ENCODE results near the gene GNAI3. TPM values are rescaled to one million over a fixed set of nuclear protein-coding genes. Genes with fewer than 3 reads are reported as not detected.
A peak's percentile ranks its signal among the peaks of the same experiment; 100 is the strongest.

Gene GNAI3
- total RNA-seq, 1 donor from 2014 or later = 6.7 TPM

DNA sequence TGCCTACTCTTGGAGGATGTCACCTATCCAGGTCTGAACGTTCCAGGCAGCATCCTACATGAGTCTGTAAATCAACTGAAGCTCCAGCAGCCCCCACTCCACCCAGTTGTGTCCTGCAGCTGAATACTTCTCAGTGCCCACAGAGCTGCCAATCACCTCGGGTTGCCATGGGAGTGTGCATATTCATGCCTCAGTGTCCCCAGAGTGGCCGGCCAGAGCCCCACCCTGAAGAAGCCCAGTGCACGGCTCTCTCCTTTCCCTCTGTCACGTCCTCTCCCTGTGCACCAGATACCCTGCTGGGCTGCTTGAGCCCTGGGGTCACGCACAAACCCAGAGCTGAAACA is 91.4 kb downstream of the GNAI3 start:
- Histone ChIP-seq H3K36me3 (no peaks in the 10 kb centered on the region), H3K4me1 (peaks cover 13% of the 10 kb centered on the region), H3K4me3 (no peak overlapping the region), H3K27ac (no peak overlapping the region), H3K27me3 (ENCODE audit: low read depth) (no peaks in the 10 kb centered on the region), H3K9me3 (no peaks in the 10 kb centered on the region)
- TF ChIP-seq, protein P1, sequence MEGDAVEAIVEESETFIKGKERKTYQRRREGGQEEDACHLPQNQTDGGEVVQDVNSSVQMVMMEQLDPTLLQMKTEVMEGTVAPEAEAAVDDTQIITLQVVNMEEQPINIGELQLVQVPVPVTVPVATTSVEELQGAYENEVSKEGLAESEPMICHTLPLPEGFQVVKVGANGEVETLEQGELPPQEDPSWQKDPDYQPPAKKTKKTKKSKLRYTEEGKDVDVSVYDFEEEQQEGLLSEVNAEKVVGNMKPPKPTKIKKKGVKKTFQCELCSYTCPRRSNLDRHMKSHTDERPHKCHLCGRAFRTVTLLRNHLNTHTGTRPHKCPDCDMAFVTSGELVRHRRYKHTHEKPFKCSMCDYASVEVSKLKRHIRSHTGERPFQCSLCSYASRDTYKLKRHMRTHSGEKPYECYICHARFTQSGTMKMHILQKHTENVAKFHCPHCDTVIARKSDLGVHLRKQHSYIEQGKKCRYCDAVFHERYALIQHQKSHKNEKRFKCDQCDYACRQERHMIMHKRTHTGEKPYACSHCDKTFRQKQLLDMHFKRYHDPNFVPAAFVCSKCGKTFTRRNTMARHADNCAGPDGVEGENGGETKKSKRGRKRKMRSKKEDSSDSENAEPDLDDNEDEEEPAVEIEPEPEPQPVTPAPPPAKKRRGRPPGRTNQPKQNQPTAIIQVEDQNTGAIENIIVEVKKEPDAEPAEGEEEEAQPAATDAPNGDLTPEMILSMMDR (IDR thresholded peaks at IDR 0.05) = no peak
- ATAC-seq = no peak
- no peak for DNase-seq
- intact Hi-C loops (cut with DNase I) = loop anchor here (10.0 kb wide), 1 partner anchor 95 kb away; the partner anchor contains the start of gene GNAI3

DNA sequence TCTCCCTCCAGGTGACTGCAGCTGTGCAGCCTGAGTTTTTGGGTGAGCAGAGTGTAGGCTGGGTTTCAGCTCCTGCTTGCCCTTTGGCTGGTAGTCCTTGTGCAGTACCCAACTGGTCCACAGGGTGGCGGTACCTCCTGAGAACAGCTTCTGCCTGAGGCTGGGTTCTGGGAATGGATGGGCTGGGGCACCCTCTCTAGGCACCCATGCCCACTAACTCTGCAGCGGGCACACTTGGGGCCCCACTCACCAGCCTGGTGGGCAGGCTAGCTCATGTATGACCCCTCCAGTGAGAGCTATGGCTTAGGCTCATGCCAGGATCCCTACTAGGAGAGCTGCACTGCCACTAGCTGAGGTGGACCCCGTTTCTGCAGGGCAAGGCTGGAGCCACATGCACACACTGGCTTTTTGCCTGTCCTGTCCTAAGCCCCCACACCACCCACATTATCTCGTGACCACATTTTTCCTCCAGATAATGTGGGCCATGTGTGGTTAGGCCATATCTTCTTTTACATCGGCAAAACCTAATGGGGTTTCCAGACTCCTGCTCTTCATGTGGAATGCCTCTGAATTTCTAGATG is 92.0 kb downstream of the GNAI3 start:
- Histone ChIP-seq H3K4me1 (peaks cover 13% of the 10 kb centered on the region), H3K36me3 (no peaks in the 10 kb centered on the region), H3K4me3 (no peak overlapping the region), H3K27me3 (ENCODE audit: low read depth) (no peaks in the 10 kb centered on the region), H3K27ac (no peak overlapping the region), H3K9me3 (no peaks in the 10 kb centered on the region)
- intact Hi-C loops (cut with DNase I) = no loop called here
- peak; percentile 84 to 86 for ATAC-seq
- peak; percentile 89 for DNase-seq
- TF ChIP-seq, protein P1 (IDR thresholded peaks at IDR 0.05) = peak; percentile 98

DNA sequence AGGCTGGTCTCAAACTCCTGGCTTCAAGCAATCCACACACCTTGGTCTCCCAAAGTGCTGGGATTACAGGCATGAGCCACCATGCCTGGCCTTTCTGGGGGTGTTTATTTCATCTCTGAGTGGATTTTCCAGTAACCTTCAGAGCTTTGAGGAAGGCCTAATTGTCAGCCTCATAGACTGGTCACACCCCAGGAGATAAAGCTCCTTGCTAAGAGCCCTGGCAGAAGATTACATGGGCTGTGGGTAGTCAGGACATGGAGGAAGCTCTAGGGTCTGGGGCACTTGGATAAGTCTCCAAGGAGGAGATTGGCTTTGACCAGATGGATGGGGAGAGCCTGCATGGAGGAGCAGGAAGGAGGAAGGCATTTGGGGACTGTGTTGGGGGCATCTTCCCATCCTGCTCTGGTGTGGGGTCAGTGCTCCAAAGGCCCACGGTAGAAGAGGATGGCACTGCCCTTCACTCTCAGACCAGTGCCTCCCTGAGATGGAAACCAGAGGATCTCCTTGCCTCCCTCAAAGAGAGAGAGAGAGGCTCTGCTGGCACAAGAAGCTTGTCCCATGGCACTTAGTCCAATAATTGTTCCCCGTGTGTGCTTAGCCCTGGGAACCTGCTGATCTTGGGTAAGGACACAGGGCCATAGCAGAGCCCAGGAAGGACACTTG is 92.8 kb downstream of the GNAI3 start:
- no peaks in the 10 kb centered on the region for H3K9me3 ChIP-seq
- no peaks in the 10 kb centered on the region for H3K27me3 ChIP-seq (ENCODE audit: low read depth)
- TF ChIP-seq, protein P1 (IDR thresholded peaks at IDR 0.05) = no peak
- DNase-seq (no peak), ATAC-seq (no peak)
- no peak overlapping the region for H3K4me3 ChIP-seq
- peaks cover 13% of the 10 kb centered on the region for H3K4me1 ChIP-seq
- no peaks in the 10 kb centered on the region for H3K36me3 ChIP-seq
- no peak overlapping the region for H3K27ac ChIP-seq
- intact Hi-C loops (cut with DNase I) = no loop called here

DNA sequence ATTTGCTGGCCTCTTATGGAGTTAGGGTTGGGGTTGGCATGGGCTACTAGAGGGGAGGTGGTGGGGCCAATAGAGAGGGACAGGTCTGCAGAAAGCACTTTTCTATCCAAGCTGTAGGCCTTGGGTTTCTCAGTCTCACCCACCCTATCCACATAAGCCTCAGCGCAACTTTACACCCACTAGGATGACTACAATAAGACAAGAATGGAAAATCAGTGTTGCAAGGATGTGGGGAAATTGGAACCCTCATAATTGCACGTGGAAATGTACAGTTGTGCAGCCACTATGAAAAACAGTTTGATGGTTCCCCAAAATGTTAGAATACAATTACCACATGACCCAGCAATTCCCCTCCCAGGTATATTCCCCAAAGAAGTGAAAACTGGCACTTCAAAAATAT is 93.4 kb downstream of the GNAI3 start:
- Histone ChIP-seq H3K4me1 (peaks cover 13% of the 10 kb centered on the region), H3K27me3 (ENCODE audit: low read depth) (no peaks in the 10 kb centered on the region), H3K4me3 (no peak overlapping the region), H3K36me3 (no peaks in the 10 kb centered on the region), H3K27ac (no peak overlapping the region), H3K9me3 (no peaks in the 10 kb centered on the region)
- intact Hi-C loops (cut with DNase I) = no loop called here
- TF ChIP-seq, protein P1 (IDR thresholded peaks at IDR 0.05) = no peak
- ATAC-seq (no peak), DNase-seq (no peak)

DNA sequence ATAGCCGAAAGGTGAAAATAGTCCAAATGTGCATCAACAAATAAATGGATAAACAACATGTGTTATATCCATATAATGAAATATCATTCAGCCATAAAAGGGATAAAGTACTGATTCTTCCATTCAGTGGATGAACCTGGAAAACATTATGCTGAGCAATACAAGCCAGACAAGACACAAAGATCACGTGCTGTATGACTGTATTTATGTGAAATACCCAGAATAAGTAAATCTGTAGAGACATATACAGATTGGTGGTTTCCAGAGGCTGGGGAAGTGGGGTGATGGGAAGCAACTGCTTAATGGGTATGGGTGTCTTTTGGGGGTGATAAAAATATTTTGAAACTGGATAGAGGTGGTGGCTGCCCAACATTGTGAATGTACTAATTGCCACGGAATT is 94.2 kb downstream of the GNAI3 start:
- TF ChIP-seq, protein P1 (IDR thresholded peaks at IDR 0.05) = no peak
- no peak overlapping the region for H3K27ac ChIP-seq
- H3K4me3 ChIP-seq = no peak overlapping the region
- no peak for DNase-seq
- no peaks in the 10 kb centered on the region for H3K9me3 ChIP-seq
- no peaks in the 10 kb centered on the region for H3K36me3 ChIP-seq
- no peak for ATAC-seq
- no peaks in the 10 kb centered on the region for H3K27me3 ChIP-seq (ENCODE audit: low read depth)
- intact Hi-C loops (cut with DNase I) = no loop called here
- peaks cover 13% of the 10 kb centered on the region for H3K4me1 ChIP-seq
